ENCODE data around the gene CCDC171. TPM values are rescaled to one million over a fixed set of nuclear protein-coding genes. Genes with fewer than 3 reads are reported as not detected.

CCDC171 gene
- total RNA-seq, 1 experiment from 2014 or later: 2.6 TPM

- intact Hi-C loops (cut with micrococcal nuclease): no loop called here
- ChIA-PET CTCF (no interaction called here), POLR2A (no interaction called here), RAD21 (ENCODE audit: low non-redundant PET in 1 of 2, low total read pairs in 2 of 2, uncharacterized antibody in 2 of 2, unreplicated experiment in 2 of 2) (no interaction called here)
- Histone ChIP-seq H3K27ac (ENCODE audit: low read depth, low read length) (no peak overlapping the region), H3K79me2 (ENCODE audit: insufficient read depth, low read length) (no peaks in the 10 kb centered on the region), H2AFZ (ENCODE audit: low read depth, low read length, poor library complexity, severe bottlenecking) (no peak overlapping the region), H3K36me3 (ENCODE audit: control insufficient read depth in 1 of 2, insufficient read depth in 2 of 2, low read length in 2 of 2) (no peaks in the 10 kb centered on the region), H3K4me2 (ENCODE audit: low read length) (no peak overlapping the region), H4K20me1 (ENCODE audit: insufficient read depth) (no peaks in the 10 kb centered on the region), H3K9me3 (ENCODE audit: control insufficient read depth in 1 of 2, insufficient read depth in 1 of 2, low read depth in 1 of 2, low read length in 2 of 2) (no peaks in the 10 kb centered on the region), H3K9ac (ENCODE audit: low read length) (no peak overlapping the region), H3K9me2 (ENCODE audit: insufficient read depth) (no peaks in the 10 kb centered on the region), H3K4me1 (ENCODE audit: control insufficient read depth in 1 of 2, insufficient read depth in 2 of 2, low read length in 2 of 2) (no peaks in the 10 kb centered on the region), H3K27me3 (ENCODE audit: insufficient read depth, low read length) (no peaks in the 10 kb centered on the region), H3K4me3 (replicated peaks in 1 of 2; ENCODE audit: low read depth in 1 of 2, low read length in 2 of 2) (no peak overlapping the region)
- ATAC-seq (no peak), DNase-seq (ENCODE audit: low read depth, low spot score) (no peak)
- TF ChIP-seq FOSL1 (IDR thresholded peaks at IDR 0.05; ENCODE audit: low read depth) (no peak), EZH2 (IDR thresholded peaks at IDR 0.05) (no peak), POLR2AphosphoS5 (IDR thresholded peaks at IDR 0.05; ENCODE audit: low read depth, low read length) (no peak), REST (IDR thresholded peaks at IDR 0.05; ENCODE audit: low read depth) (no peak), CEBPB (IDR thresholded peaks at IDR 0.05; ENCODE audit: low read depth) (no peak), SIN3A (IDR thresholded peaks at IDR 0.05; ENCODE audit: low read depth) (no peak), ZBTB33 (IDR thresholded peaks at IDR 0.05; ENCODE audit: extremely low read depth, insufficient replicate concordance, low read length) (no peak), SP1 (IDR thresholded peaks at IDR 0.05; ENCODE audit: low read depth) (no peak), ZFX (IDR thresholded peaks at IDR 0.05) (no peak), CTCF (IDR thresholded peaks at IDR 0.05 in 2 of 3, conservative IDR thresholded peaks at IDR 0.05 in 1 of 3; ENCODE audit: borderline replicate concordance in 1 of 3, insufficient read depth in 1 of 3, low read depth in 2 of 3, low read length in 2 of 3) (no peak), CBX3 (IDR thresholded peaks at IDR 0.05; ENCODE audit: low read depth) (no peak), YY1 (IDR thresholded peaks at IDR 0.05; ENCODE audit: extremely low read depth, insufficient replicate concordance, low read depth, low read length) (no peak)
- BruUV-seq (replicated peaks): no TSS peak
These were observed 210.5 kb downstream of the CCDC171 start for GRCh38 chr9:15763371-15763770.
